Fibroblast of the aortic adventitia (primary cell): ENCODE data around the gene HM13. TPM values are rescaled to one million over a fixed set of nuclear protein-coding genes. Genes with fewer than 3 reads are reported as not detected.
"Not testable (repeated sequence)": the region's sequence is repeated elsewhere in the genome, so short reads cannot be mapped to it uniquely, and the experiment has no call there.

ENCODE experiments used
- DNase-seq: peaks from one replicate; pipeline ENCODE4 v3.0.0-alpha.2; 2010; ENCODE audit warnings: low read depth
- H3K4me3 ChIP-seq: 2 replicates; pipeline ENCODE4 v1.5.1; 2011; ENCODE audit warnings: low read depth, mild to moderate bottlenecking, control low read depth, low read length, moderate library complexity
- CTCF ChIP-seq: IDR thresholded peaks from 2 replicates; pipeline ENCODE4 v1.5.1; 2011; ENCODE audit warnings: mild to moderate bottlenecking, low read length, control low read depth, inconsistent platforms; ENCODE audit not compliant: insufficient read depth
- total RNA-seq: library from RNA; depleted of rRNA; stranded (reverse); fragments of >200 nt; gene quantifications from 2 replicates; pipeline ENCODE4 v1.2.3, GENCODE V29; 2012; ENCODE audit warnings: low replicate concordance

HM13 gene
- total RNA-seq, 1 donor: 131 TPM

GRCh38 chr20:31536575-31536974, 22.3 kb downstream of the HM13 start:
- H3K4me3 ChIP-seq: no peak overlapping the region
- DNase-seq: no peak
- no peak for TF ChIP-seq CTCF

- TF ChIP-seq CTCF: no peak
- H3K4me3 ChIP-seq: no peak overlapping the region
- DNase-seq: no peak
Measured at GRCh38 chr20:31537116-31537871, 23.1 kb downstream of the HM13 start.

- no peak for DNase-seq
- no peak overlapping the region for H3K4me3 ChIP-seq
- no peak for TF ChIP-seq CTCF
Measured at GRCh38 chr20:31537890-31538289, 23.6 kb downstream of the HM13 start.

- no peak for TF ChIP-seq CTCF
- no peak for DNase-seq
- H3K4me3 ChIP-seq: no peak overlapping the region
Measured at GRCh38 chr20:31538326-31538725, 24.1 kb downstream of the HM13 start.

- not testable (repeated sequence) for H3K4me3 ChIP-seq, DNase-seq
Measured at GRCh38 chr20:31539636-31540035, 25.4 kb downstream of the HM13 start.

GRCh38 chr20:31540406-31540805, 26.2 kb downstream of the HM13 start:
- DNase-seq: no peak
- no peak for TF ChIP-seq CTCF
- no peak overlapping the region for H3K4me3 ChIP-seq

- H3K4me3 ChIP-seq: no peak overlapping the region
- no peak for DNase-seq
- no peak for TF ChIP-seq CTCF
Measured at GRCh38 chr20:31542201-31542842, 28.1 kb downstream of the HM13 start.
